HG03558 (cell line): Measurements from ENCODE around the gene LRRC18.

Experiments used
- ATAC-seq: cut with Tn5 transposase; IDR thresholded peaks from one replicate; pipeline ENCODE4 v1.9.1; 2021; ENCODE audit warnings: moderate number of reproducible peaks; ENCODE audit not compliant: unreplicated experiment; ENCODE audit errors: extremely low read depth

LRRC18 gene

DNA sequence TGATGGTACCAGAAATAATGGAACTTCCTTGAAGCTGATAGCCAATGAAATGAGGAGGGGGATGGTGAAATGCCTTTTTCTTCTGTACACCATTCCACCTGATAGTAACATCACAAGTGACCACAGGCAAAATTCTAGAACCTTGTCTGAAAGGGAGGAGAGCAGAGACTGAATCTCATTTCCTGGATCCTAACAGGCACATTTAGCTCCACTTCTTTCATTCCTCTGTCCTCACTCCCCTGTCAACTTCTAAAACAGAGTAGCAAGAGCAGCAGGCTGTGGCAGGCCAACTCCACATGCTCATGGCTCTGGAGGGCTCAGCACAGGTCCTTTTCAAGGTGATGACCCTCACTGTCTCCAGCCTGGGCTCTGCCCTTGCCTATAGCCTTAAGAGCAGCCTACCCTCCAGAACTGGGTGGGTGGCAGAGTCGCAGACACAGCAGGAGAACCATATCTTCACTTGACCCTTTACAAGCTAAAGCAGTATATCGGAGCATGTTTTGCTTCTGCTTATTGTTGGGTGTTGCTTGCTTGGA lies at the start of gene LRRC18:
TSS of gene LRRC18 (minus strand) at position 51 of the 536 bp plus-strand sequence. CDS start 25,685 bp downstream, outside the sequence.
- no peak for ATAC-seq

DNA sequence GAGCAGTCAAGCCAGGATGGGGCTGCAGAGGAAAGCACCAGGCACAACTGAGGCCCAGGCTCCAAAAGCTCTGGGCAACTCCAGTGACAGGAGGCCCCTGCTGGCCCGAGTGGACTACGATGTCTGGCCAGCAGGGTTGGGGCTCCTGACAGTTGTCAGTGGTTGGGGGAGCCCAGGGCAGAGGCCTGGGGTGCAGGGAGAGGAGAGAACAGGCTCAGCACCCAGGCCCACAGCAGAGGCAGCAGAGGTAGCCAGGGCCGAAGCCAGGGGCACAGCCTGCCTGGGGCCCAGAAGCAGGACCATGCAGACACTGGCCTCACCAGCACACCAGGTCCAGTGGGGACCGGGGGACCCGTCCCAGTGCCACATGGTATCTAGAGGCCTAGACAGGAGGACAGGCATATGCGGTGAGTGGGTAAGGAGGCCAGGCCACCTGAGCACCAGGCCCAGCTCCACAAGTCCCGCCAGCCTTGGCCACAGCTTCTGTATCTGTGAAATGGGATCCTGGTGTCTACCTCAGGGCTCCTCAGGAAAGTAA lies 46.0 kb upstream of the LRRC18 start:
- ATAC-seq = no peak

DNA sequence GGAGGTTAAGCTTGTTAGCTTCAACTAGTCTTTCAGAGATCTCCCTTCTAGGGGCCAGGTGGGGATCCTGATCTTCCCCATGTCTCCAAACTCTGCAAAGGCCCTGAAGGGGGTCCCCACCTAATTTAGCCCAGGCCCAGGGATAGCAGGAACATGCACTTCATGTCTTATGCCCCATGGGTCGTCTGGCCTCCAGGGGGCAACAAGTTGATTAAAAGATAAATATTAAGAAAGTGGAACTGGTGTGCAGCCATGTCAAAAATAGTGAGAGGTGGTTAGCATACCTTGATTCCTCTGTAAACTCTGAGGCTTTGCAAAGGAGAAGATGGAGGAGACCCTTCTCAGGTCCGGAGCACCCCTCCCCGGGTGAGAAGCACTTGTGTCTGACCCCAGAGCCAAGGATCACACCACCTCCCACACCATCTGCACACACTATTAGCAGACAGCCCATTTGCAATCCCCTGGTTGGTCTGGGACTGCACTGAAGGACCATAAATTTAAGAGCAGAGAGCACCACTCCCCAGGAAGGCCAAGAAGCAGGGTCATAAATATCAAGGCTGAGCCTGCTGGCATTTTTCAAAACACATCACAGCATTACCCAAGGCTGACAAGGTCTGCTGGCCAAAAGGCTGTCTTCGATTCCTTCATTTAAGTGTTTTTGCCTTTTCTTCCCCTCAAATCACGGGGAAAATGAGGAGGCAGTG lies 44.2 kb upstream of the LRRC18 start:
- ATAC-seq = no peak

DNA sequence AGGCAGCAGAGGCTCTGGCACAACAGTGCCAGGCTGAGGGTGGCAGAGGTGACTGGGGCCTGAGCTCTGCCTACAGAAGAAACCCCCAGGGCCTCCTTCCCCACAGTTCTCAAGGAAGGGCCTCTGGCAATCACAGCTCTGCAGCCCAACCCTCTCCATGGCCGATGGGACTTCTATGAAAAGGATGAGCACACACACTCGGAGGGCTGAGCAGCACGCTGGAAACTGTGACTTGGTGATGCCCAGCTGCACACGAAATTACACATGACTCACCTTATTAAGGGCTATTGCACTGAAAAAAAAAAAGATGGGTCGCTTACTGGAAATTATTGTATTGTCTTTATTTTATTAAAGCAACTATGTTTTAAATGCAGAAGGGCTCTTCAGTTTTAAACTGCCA lies 42.9 kb upstream of the LRRC18 start:
- no peak for ATAC-seq

DNA sequence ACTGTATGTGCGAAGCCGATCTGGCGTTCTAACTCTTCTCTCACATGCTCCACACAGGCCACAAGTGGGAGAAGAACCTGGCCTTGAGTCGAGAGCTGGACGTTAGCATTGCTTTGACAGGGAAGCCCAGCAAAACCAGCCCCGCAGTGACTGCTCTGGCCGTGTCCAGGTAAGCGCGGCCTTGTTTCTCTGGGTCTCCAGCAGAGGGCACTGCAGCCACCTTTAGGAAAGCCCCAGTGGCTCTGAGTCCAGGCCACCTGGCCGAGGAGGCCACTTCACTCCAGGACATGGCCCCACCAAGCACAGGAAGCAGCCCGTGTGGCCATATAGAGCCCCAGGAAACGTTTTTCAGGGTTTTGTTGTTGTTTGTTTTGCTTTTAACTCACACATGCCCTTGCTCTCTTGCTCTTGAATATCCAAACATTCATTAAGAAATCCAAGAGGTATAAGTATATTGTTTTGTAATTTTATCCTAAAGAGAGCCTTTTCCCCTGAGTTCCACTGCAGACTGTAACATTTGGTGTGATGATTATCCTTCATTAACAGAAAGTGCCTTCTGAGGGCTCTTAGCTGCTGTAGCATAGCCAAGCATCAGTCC lies 41.8 kb upstream of the LRRC18 start:
- no peak for ATAC-seq

DNA sequence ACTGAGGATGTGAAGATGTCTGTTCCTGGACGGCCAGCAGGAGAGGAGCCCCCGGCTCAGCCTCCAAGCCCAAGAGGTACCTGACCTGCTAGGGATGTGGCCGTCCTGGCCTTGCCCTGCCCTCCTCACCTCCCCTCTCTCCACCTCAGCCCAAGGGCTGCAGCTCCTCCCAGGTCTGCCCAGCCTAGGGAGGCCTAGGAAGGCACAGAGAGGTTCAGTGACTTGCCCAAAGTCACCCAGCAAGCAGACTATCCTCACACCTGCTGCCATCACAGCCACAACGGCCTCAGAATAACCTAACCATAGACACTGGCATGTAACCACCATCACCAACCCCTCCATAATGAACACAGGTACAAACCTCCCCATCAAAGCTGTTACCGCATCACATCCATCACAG lies 38.7 kb upstream of the LRRC18 start:
- no peak for ATAC-seq

DNA sequence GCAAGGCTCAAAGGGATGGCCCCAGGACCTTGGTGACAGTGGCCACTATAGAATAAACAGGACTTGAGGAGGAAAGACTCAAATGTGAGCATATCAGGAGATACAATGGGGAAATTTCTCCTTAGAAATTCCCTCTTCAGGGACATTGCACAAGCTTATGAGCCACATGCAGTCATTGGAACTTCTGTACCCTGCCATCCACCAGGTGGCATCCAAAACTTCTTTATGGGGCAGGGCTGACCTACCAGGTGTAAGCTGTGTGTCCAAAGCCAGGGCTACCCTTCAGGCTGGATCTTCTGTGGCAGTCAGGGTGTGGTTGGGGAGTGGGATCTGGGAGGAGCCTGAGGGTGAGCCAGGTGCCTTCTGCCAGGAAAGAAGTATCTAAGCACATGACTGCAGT lies 36.6 kb upstream of the LRRC18 start:
- ATAC-seq = no peak

DNA sequence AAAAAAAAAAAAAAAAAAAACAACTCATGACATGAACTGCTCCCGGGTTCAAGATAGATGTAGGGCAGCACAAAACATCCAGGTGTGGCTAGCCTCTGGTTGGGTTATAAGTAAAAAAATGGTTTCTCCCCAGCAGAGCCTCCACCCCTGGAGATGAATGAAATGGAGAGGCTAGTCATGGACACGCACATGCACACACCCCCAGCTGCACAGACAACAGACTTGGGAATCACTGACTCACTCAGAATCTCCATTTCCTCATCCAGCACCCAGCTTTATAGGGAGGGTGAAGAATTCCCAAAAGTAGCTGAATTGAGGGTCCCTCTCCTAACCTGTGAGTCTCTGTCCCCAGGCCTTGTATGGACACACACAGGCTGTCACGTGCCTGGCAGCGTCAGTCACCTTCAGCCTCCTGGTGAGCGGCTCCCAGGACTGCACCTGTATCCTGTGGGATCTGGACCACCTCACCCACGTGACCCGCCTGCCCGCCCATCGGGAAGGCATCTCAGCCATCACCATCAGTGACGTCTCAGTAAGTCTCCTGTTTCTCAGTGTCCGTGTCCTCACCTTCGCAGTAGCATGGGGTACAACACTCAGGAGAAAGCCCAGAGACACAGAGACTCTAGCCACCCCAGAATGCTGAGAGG lies 35.0 kb upstream of the LRRC18 start:
- ATAC-seq = no peak

DNA sequence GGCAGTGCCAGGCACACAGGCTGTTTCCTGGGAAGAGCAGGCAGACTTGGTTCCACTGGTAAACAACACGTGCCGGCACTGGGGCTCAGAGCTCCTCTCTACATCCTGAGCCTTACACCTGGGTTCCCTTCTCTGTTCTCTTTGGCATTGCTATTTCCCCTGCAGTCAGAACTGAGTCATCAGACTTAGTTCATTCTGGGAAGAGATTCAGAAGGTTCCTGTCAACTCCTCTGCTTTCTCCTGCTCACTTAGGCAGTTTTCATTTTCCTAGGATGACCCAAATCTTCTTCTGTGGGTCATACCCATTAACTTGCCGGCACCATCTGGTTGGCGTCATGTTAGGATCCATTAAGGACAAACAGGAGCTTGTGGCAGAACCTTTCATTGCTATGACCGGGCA lies 33.4 kb upstream of the LRRC18 start:
- ATAC-seq = no peak

DNA sequence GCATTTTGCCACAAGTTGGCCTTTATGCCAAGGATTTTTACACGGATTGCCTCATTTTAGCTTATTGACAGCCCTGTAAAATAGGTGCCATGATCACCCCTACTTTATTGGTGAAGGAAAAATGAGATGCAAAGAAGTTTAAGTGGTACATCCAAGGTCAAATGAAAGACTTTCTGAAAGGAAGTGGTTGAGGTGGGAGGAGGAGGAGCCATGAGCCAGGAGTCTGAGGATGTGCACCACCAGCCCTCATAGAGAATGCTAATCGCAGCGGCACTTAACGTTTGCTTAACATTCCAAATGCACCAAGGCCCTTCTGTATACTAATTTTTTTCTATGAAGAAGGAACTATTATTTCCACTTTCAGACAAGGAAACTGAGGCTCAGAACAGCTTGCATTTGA lies 31.0 kb upstream of the LRRC18 start:
- ATAC-seq = no peak

DNA sequence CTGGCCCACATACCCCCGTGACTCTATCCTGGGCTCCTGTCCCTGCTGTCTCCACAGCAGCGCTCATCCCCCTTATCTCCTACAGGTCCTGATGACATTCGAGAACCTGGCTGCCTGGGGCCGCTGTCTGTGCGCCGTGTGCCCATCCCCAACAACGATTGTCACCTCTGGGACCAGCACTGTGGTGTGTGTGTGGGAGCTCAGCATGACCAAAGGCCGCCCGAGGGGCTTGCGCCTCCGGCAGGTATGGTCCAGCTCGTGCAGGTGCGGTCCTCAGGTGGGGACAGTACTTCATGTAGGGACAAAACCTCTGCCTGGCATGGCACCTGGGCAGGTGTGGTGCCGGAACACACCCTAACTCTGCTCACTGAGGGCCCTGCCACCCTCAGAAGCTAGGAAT lies 30.4 kb upstream of the LRRC18 start:
- ATAC-seq = no peak

DNA sequence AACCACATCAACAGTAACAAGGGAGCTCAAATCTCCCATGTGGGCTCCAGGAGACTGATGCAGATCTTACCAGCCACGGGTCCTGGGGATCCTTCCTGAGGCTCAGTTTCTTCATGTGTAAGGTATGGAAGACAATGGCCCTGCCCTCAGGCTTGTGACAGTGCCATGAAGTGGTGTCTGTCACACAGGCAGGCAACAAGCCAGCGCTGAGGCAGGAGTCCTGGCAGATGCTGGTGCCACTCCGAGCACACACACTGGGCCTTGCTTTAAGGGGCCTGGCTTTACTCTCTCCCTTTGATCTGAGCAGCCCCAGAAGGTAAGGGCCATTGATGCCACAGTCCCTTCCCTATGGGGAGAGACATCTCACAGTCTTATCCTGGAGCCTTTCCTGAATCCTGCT lies 28.4 kb upstream of the LRRC18 start:
- ATAC-seq = no peak

DNA sequence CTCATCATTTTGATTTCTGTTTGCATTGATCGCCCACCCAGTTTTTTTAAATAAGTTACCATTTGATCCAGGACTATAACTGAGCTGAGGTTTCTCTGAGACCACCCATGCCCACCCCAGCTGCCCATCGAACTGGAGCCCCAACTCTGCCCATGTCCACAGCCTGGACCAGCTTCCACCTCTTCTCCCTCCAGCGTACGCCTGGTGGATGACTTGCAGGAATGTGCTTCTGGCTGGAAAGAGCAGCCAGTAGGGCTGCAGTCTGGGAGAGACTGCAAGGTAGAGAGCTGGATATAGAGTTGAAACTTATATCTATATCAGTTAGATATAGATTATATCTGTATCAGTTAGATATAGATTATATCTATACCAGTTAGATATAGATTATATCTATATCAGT lies 25.8 kb upstream of the LRRC18 start:
- ATAC-seq = no peak

DNA sequence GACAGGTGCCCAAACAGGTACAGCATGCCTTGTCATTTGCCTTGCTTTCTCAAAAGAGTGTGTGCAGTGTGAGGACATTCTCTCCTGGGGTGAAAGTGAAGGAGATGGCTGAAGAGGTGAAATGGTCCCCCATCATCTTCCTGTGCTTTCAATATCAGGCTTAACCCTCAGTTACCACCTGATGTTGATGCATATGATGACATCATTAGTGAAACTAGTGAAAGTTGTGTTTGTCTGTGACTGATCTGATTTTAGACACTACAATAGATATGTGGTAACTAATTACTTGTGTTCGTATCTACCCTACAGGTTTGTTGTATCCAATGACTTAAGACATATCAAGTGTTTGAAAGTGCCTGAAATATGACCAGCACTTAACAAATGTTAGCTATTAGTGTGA lies 24.4 kb upstream of the LRRC18 start:
- no peak for ATAC-seq

DNA sequence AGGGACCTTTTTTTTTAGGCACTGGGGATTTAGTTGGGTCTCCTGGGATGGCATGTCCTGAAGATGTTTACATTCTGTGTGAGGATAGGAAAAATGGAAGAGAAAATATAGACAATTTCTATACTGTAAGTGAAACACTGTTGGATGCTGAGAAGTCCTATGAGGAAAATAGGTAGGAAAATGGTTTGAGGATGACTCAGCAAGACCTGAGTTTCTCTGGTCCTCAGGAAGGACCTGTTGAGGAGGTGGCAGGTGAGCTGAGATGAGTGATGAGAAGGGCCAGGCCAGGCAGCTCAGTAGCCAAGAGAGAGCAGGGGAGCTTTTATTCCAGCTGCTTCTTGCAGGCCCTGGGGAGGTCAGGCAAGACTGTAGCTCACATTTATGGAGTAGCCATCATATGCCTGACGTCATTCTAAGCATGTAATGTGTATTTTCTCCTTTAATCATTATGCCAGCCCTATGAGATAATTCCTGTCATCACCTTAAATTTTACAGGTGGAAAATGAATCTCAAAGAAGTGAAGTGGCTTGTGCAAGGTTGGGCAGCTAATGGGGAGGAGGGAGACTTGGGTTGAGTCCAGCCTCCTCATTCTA lies 19.1 kb upstream of the LRRC18 start:
- no peak for ATAC-seq

DNA sequence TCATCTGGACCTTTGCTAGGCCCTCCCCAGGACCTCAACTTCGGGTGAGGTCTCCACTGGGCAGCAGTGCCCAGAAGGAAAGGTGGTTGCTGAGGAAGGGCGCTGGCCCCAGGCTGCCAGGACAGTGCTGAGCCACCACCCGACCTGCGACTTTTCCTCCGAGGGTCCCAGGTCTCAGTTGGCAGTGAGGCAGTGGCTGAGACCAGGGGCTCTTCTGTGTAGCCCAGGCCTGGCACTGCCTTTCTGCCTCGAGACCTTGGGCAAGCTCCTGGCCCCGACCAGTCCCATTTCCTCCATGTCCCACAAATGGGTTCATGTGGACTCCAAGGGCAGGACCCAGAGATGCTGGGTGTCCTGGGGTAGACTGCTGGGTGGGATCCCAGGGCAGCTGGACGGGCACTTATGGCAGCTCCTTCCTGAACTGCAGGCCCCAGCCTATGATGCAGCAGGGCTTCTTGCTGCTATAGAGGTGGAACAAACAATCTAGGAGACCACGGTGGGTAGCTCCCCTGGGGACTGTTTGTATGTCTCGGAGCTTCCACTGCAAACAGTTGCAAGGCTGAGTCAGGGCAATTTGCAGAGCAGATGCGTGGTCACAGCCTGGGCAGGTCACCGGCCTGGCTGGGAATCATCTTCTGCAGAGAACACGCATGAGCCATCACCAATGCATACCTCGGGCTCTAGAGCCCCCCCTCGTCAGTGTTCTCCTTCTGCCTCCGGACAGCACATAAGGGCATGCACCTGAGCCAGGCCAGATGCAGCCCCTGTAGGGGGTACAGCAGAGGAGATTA lies 17.9 kb upstream of the LRRC18 start:
- ATAC-seq = no peak

DNA sequence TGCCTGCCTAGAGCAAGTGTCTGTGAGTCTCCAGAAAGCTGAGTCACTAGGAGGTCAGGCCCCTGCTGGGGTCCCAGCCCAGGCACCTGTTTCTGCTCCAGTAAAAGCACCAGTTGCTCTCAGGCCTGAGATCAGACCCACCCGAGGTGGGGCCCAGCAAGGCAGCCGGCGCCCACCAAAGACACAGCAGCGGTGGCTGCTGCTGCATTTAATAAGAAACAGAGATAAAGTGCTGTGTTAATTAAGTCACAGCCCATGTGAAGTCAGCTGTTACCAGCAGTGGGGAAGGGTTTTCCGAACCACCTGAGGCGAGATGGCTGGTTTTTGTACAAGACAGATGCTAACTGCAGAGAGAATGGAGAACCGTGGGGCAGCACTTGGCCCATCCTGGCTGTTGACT lies 12.1 kb upstream of the LRRC18 start:
- no peak for ATAC-seq

DNA sequence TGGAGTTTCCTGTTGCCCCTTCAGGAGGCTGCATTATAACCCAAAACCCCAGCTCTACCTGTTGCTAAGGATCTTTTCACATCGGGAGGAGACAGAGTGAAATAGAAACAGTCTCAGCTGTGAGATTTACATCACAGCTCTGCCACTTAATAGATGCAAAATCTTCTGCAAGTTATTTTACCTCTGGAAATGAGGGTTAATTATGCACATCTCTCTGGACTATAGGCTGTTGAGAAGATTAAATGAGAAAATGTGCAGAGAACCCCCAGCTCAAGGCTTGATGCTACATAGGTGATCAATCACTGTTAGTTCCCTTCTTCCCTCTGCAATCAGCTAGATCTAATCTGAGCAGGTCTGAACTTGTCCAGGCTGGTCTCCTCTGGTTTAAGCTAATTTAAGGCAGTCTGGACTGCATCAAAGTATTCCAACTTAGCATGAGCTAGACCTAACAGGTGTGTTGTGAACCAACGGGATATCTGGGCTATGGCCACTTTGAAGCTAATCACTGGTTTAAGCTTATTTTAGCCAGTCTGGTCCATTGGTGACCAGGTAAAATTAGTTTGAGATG lies 8.9 kb upstream of the LRRC18 start:
- ATAC-seq = no peak

DNA sequence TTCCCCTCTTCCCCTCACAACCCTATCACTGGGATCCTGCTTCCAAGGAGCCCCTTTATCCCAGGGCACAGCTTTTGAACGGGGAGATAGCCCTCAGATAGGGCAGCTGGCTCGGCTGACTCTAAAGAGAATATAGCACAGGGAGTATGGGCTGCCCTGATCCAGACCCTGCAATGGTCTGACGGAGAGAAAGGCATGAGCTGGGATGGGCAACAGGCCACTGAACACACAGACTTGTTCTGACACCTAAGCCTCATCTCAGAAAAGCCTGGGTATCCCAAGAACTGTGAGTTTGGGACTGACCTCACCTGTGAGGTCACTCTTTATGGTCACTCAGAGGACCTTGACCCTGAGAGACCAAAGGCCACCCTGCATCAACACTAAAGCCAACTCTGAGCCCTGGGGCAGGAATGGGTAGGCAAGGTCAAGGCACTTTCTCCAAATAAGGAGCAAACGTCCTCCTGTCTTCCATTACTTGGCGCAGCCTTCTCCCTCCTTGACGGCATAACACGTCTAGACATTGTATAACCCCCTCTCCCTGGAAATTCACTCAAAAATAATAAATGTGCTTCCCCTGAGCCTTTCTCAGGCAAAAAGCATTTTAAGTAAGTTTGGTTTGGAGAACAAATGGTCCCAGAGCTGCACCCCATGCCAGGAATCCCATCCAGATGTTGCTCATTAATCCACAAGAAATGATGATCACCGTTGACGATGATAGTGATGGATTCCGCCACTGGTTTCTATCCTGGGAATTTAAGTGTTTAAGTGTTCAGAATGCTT lies 8.2 kb upstream of the LRRC18 start:
- ATAC-seq = no peak
